MM.1S (cell line): ENCODE data around the gene EMX2.

Experiments
- CTCF ChIP-seq: fragments of 300-600 bp; sonication (generic); IDR thresholded peaks from 2 replicates; pipeline ENCODE4 v1.5.1; 2016; ENCODE audit warnings: antibody characterized with exemption, low read length, mixed read lengths
- EZH2 ChIP-seq: fragments of 300-600 bp; sonication (generic); optimal IDR thresholded peaks from 2 replicates; pipeline ENCODE3; 2017; ENCODE audit warnings: low read depth, mild to moderate bottlenecking, antibody characterized with exemption, low read length, mixed read lengths

GRCh38 chr10:117554241-117554814, 11.8 kb downstream of the EMX2 start:
- no peak for TF ChIP-seq CTCF
- TF ChIP-seq EZH2 = no peak
